HS-5 (cell line): Measurements from ENCODE around the gene KCNN1.
A peak's percentile ranks its signal among the peaks of the same experiment; 100 is the strongest.

Experiments
- DNase-seq: peaks from one replicate; pipeline ENCODE4 v3.0.0-alpha.2; 2012; ENCODE audit warnings: low read depth

The KCNN1 gene

DNA sequence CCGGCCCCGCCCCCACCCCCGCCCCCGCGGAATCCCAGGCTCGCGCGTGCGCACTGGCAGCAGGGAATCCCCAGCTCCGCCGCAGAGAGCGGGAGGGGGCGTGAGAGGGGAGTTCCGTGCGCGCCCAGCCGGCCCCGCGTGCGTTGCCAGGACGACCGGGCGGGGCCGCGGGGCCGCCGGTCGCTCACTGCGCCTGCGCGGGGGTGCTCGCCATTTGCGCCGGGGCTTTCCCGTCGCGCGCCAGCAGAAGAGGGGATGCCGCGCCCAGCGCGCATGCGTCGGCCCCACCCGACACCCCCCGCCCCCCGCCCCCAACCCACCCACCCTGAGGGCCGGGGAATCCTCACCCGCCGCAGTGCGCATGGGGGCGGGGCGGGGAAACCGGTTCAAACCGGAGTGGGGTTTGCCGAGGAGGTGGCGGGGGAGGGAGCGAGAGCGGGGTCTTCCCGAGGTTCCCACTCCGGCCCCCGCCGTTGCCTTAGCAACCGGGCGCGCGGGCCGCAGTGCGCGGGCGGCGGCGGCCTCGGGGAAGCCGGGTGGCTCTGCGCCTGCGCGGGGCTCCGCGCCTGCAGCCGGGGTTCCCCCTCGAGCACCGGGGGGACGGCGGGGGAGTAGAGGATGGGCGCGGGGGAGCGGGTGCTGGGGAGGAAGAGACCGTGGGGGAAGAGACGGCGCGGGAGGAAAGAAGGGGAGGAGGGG, 18.9 kb upstream of the KCNN1 start:
- DNase-seq, result peak; percentile 38

DNA sequence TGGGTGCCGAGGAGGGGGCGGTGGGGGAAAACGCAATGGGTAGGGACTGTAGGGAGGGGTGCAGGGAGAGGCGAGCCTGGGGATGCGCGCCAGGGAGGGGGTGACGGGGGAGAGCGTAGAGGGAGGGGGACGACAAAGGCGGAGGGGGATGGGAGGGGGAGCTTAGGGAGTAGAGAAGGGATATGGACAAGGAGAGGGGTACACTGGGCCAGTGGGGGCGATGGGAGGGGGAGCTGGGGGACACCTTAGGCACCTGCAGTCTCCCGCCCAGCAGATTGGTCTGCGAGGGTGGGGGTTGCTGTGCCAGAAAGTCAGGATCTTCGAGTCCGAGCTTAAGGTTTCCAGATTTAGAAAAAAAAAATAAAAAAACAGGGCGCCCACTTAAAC, 18.4 kb upstream of the KCNN1 start:
- DNase-seq, result no peak

DNA sequence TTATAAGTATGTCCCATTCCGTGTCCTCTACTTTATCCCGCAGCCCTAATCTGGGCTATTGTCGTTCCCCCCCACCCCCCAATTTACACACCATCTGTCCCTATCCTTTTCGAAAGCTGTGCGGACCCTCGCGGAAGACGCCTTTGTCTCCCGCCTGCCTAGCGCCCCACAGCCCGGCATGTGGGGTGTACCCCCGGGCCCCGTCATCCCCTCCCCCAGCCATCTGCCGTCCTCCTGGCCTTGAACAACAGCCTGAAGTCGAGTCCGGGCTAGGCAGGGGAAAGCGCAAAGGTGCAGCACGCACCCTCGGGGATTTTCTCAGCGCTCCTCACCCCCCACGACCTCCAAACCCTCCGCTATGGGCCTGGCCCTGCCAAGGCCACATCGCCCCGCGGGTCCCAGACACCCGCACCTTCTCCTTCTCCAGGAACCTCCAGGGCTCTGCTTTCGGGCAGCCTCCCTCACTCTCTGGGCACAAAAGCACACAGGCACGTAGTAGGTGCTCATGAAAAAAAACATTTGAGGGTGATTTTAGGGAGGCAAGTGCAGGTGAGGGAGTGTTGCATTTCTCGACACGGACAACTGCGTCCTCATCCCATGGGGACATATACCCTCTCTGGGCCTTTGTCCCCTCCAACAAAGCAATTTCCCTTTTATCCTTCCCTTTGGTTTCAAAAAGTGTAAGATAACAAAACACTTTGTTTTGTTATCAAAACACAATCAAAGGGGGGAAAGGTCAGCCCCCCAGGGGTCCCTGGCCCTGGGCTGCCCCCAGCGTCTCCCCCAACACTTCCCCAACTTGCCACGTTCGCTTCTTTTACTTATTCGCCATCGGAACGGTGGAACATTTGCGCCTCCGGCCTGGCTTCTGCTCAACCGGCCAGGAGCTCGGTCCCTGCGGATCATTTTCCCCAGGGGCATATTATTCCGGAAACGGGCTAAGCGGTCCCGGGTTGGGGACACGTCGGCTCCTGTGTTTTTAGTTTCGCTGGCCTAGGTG, 17.7 kb upstream of the KCNN1 start:
- no peak for DNase-seq

DNA sequence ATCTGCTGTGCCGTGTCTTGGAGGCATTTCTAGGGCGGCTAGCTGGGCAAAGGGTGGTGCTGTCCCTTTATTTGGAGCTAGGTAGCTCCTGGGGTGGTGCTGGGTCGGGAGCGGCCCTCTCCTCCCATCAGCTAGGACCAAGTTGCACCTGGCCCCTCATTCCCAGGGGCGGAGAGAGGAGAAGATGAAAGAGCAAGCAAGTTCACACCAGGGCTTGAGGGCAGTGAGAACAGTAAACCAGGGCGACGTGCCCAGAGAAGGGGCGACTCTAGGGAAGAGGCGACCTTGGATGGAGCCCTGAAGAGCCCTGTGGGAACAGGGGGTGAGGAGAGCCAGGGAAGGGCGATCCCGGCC, 17.0 kb upstream of the KCNN1 start:
- DNase-seq, result no peak

DNA sequence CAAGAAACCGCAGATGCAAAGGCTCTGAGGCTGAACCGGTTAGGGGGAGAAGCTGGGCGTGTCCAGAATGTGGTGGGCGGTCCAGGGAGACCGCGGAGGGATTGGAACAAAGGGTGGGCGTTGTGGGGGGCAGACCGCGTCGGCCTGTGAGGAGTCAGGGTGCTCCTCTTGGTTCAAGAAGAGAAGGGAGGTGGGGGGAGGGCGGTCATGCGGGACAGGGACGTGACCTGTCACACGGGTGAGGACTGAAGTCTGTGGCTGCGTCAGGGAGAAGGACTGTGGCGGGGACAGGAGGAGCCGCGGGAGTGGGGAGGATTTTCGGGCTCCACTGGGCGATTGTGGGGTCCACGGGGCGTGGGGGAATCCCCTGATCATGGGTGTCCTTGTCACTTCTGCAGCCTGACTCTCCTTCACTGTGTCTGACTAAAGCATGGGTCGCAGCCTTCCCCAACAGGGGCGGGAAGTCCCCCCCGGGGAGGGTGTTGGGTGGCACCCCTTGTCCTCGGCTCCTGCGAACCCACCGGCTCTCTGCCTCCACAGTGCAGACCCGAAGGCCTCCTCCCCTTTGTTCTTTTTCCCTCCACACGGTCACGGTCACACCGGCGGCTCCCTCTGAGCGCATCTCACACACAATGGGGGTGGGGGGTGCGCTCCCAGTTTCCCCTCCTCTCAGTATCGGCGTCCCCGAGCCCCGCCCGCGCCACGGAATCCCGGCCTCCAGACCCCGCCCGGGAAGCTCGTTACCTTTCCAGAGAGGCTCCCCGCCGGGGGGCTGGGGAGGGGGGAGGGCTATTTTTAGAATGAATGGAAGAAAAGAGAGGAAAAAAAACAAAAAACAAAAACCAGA, 16.4 kb upstream of the KCNN1 start:
- no peak for DNase-seq

DNA sequence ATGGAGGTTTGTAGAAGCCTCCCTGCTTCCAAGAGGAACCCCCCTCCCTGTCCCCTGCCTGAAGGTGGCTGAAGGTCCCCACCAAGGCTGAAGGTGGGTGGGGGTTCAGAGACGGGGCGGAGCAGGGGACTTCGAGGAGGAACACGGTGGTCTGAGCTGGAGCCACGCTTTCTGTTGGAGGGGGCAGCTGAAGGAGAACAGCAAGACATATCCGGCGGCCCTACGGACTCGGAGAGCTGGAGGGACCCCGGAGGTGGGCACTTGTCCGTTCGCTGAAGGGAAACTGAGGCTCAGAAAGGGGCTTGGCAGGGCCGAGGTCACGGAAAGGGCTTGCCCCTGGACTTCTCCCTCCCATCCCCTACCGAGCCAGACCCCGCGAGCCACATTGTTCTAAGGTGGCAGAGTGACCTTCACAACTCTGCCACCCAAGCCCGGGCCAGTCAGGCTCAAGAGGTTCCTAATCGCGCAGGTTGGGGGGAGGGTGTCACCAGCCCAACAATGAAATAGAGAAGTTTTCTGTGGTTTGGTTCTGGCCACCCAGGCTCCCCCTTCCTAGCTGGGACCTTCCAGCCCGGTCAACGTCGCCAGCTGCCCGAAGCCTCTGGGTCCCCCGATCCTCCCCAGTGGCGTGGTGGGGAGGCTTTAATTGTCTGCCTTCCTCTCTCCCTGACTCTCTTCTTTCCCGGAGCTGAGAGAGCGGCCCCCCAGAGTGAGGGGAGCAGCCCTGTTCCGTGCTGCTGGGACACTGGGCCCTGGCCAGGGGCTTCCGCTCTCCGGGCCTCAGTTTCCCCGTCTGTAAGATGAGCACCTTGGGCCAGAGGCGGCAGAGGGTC, 15.5 kb upstream of the KCNN1 start:
- no peak for DNase-seq

DNA sequence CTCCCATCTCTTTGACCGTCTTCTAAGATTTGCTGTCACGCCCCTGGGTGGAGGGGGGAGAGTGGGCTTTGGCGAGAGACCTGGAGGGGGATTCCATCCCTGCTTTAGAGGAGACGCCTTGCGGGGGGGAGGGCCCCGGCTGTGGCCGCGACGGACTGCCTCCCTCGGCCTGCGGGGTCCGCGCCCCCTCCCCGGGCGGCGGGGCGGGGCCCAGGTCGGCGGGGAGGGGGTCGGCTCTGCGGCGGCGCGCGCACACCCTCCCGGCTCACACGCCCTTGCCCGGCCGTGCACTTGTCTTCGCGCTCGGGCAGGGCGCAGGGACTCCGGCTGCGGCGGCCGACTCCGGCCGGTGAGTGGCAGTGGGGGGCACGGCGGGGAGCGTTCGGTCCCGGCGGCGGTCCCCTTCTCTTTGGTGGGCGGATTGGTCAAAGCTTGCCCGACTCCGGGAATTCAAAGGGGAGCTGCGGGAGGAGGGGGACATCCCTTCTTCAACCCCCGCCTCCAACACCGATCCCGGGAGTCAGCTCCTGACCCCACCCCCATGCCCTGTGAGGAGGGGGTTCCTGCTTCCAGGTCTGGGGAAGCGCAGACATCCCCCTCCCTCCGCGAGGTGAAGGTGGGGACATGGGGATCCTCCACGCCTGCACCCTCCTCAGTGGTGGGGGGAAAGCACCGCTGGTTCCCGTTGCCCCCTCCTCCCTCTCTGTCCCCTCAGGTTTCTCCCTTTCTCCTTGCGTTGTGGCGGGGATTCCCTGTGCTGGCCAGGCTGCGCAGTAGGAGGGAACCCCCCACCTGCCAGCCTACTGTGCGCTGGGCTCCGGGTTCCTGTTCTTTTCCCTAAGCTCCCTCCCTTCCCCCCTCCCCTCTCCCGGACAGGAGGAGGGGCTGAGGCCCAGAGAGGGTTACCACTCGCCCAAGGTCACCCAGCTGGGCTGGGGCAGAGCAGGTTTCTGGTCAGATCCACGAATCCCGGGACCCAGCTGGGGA, 14.6 kb upstream of the KCNN1 start:
- DNase-seq, result no peak

DNA sequence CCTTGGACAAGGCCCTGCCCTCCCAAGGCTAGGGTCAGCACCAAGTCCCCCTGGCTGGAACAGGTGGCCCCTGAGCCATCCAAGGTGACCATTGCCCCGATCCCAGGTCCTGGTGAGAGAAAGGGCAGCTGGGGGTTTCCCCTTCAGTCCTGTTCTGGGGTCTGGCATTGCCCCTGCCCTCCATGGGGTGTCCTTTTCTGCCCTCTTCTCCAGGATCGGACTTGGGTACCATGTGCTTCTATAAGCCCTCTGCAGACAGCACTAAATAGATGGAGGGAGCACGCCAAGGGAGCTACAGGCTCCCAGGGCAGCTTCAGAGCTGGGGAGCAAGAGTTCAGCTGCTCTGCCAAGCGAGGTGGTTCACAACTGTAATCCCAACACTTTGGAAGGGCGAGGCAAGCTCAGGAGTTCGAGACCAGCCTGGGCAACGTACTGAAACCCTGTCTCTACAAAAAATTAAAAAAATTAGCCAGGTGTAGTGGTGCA, 13.5 kb upstream of the KCNN1 start:
- DNase-seq, result no peak

DNA sequence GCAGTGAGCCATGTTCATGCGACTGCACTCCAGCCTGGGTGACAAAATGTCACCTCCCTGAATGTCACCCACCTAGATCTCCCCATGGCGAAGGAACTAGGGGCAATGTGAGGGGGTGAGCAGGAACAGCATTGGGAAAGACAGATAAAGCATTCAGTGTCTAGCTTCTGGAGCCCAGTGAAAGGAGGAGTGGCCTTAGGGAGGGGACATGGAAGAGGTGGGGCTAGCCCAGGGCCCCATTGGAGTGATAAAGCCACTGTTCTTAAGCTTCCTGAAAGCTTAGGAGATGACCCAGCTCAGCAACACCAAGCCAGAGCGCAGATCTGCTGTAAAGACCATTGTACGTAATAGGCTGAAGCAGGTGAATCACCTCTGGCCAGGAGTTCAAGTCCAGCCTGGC, 13.0 kb upstream of the KCNN1 start:
- no peak for DNase-seq

DNA sequence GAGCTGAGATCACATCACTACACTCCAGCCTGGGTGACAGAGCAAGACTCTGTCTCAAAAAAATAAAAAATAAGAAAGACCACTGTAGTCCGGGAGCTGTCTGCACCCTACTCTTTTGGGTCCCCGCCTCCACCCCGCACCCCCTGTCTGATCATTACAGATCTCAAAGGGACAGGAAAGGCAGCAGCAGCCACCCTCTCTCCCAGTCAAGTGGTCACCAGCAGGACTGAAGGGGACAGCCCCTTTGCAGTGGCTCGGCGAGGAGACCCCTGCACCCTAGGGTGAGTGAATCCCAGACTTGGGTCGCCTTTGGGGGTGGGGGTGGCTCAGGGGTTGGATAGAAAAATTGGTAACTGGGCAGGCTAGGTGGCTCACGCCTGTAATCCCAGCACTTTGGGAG, 12.5 kb upstream of the KCNN1 start:
- no peak for DNase-seq

DNA sequence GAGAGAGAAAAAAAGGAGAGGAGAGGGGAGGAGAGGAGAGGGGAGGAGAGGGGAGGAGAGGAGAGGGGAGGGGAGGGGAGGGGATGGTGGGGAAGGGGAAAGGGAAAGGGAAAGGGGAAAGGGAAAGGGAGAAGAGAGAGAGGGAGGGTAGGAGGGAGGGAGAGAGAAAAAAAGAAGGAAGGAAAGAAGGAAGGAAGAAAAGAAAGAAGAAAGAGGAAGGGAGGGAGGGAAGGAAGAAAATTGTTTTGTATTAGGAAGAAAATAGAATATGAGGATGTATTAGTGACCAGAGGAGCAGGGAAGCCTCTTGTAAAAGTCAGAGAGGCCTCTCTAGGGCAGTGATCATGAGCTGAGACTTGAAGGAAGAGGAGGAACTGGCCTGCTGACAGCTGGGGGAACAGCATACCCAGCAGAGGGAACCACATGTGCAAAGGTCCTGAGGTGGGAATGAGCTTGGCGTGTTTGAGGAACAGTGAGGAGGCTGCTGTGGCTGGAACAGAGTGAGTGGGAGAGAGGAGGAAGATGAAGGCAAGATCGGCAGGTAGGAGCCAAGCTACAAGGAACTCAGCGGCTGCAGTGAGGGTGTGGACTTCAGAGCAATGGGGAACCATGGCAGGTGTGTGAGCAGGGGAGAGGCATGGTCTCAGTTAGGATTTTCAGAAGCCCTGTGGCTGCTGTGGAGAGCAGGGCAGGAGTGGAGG, 9.6 kb upstream of the KCNN1 start:
- DNase-seq, result no peak

DNA sequence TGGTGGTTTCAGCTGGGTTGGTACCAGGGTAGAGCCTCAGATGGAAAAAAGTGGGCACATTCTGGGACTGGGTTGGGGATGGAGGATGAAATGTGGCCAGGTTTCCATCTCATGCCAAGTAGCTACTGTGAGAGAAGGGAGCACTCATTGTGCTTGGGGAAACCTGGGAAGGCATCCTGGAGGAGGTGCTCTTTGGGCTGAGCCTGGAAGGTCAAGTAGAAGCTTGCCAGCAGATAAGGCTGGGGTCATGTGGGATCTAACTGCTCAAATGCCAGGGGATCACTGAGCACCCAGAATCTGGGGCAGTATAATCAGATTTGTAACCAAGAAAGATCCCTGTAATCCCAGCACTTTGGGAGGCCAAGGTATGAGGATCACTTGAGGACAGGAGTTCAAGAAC, 9.0 kb upstream of the KCNN1 start:
- no peak for DNase-seq

DNA sequence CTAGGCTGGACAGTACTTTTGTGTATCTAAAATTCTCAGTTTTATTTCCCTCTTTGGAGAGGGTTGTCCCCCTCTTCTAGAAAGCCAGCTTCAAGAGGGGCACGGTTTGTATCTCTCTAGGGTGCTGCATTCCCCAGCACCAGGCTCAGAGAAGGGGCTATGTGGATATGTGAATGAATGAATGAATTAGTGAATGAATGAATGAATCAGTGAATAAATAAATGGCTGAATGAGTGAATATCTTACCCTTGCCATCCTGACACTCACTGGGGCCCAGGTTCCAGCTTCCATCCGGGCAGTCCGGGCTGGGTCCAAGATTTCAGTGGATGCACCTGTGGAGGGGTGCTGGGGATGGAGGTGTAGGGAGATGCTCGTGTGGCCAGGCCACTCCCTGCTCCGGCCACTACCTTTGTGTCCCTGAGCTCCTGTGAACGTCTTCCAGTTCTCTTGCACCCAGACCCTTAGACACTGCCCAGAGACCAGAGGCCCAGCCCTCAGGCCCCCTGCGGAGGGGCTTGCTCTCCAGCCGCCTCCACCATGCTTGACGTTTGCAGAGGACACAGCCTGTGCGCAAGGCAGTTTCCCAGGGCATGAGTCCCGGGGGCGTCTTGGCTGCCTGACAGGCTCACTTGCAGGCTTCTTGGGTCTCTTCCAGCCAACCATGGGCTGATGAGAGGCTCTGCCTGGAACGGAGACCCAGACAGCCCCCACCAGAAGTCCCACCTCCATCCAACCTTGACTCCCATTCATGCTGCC, 2.8 kb upstream of the KCNN1 start:
- no peak for DNase-seq

DNA sequence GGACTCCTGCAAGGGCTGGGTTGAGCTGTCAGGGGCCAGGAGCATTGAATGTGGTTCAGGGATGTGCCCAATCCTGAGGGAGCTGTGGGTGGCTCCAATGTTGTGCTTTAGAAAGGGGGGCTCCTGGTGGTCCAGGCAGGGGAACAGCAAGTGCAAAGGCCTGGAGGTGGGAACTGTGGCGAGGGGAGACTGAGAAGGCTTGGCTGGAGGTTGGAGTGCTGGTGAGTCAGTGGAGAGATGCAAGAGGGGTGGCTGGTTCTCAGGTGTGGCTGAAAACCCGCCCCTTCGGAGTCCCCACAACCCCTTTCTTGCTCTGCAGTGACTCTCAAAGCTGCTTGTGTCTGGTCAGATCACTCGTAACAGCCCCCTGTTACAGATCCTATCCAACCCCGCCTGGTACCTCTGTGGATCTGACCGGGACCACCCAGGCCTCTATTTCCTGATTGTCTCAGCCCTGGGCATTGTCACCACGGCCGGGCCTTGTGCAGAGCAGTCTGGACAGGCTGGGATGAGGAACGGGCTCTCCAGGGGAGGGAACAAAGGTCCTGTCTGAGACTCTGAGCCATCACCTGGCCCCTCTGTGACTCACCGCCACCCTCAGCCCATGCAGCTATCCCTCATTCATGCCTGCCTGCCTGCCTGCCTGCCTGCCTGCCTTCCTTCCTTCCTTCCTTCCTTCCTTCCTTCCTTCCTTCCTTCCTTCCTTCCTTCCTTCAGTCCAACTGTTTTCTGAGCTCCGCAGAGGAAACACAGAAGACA, 1.4 kb upstream of the KCNN1 start:
- no peak for DNase-seq

DNA sequence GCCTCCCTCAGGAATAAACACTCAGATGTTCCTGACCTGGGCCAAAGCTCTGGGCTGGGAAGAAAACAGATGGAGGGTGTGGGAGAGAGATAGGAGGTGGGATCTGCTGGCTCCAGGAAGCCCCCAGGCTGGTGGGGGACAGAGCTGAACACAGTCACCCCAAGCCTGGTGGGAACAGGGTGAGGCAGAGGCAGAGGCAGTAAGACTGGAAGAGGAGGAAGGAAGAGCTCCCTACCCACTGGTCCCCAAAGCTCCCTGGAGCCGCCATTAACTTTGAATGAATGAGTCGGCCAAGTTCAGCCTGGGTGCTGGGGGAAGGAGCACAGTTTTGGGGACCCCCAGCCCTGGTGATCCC, 801 bp upstream of the KCNN1 start:
- no peak for DNase-seq

DNA sequence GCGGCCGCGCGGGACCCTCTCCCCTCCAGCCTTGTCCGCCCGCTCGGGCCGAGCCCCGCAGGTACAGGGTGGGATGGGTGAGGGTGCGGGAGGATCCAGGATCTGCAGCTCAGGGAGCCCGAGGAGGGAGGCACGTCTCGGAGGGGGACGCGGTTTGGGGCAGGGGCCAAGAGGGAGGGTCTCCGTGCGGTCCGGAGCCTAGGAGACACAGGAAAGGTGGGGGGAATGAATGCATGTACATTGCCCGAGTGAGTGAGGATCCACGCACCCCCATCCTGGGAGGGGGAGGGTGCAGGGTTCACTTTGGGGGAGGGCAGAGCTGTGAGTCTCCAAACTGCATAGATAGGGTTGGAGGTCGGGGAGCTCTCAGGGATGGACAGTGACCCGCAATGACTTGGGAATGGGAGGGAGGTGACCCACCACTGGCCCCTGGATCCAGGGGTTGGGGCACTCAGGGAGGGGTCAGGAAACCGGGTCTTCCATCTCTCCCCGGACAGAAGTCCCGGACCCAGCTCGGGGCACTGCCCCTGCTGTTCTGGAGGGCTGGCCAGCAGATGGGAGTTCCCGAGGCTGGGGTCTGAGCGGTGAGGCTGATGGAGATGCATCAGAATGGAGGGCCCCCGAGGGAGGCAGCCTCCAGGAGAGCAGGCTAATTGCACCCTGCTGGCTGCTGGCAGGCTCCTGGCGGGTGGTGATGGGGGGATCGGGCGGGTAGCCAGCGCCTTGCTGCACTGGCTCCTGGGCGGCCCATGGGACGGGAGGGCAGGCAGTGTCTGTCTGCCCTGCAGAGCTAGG, 547 bp downstream of the KCNN1 start:
- DNase-seq, result no peak

DNA sequence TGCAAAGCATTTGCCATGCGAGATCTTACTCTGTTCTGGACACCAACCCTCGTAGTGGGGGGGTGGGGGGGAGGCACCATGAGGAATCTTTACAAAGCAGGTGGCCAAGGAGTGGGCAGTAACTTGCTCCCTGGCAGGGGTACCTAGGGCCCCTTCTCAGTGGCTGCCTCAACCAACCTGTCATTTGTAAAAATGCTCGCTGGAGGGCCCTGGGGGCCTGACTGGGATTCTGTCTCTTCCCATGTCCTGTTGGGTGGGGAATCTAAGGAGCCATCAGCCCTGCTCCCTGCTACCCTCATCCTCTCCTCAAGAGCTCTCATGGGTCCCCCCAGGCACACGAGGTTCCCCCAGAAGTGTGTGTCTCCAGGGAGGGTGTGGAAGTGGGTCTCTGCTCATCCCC, 1.5 kb downstream of the KCNN1 start:
- DNase-seq, result no peak
